Hepatocyte (in vitro differentiated cells): Measurements from ENCODE around the gene ABLIM2.

Experiments used
- CTCF ChIP-seq: fragments of 200-600 bp; sonication (generic); IDR thresholded peaks from 2 replicates; pipeline ENCODE4 v1.5.1; 2016; ENCODE audit warnings: antibody characterized with exemption, mild to moderate bottlenecking; ENCODE audit not compliant: poor library complexity
- EZH2phosphoT487 ChIP-seq: fragments of 200-600 bp; sonication (generic); IDR thresholded peaks from one replicate; pipeline ENCODE4 v1.6.1; 2018; ENCODE audit warnings: antibody characterized with exemption, mild to moderate bottlenecking, low read depth, moderate library complexity; ENCODE audit not compliant: unreplicated experiment, severe bottlenecking

- no peak for TF ChIP-seq CTCF
- TF ChIP-seq EZH2phosphoT487: no peak
Measured at GRCh38 chr4:8160233-8160560, 1.6 kb upstream of the ABLIM2 start.
